HG03354 (cell line): ENCODE data around the gene POLR2A.

ENCODE experiments used
- ATAC-seq: cut with Tn5 transposase; IDR thresholded peaks from one replicate; pipeline ENCODE4 v1.9.1; 2021; ENCODE audit warnings: mild to moderate bottlenecking; ENCODE audit not compliant: unreplicated experiment, poor library complexity, severe bottlenecking

The POLR2A gene

GRCh38 chr17:7484067-7484918 is at the start of gene POLR2A:
TSS of gene POLR2A (plus strand) at chr17:7484366.
- ATAC-seq: peak; percentile 65

- peak; percentile 27 for ATAC-seq
Observed at GRCh38 chr17:7435676-7436555, 48.2 kb upstream of the POLR2A start.

- peak; percentile 39 for ATAC-seq
Observed at GRCh38 chr17:7436556-7437368, 47.4 kb upstream of the POLR2A start.

GRCh38 chr17:7437369-7437863 is 46.8 kb upstream of the POLR2A start:
- ATAC-seq: no peak

- no peak for ATAC-seq
Observed at GRCh38 chr17:7437950-7438614, 46.1 kb upstream of the POLR2A start.

- no peak for ATAC-seq
Observed at GRCh38 chr17:7438656-7439460, 45.3 kb upstream of the POLR2A start.

GRCh38 chr17:7439462-7440112 is 44.6 kb upstream of the POLR2A start, which contains the start of gene FGF11:
TSS of gene FGF11 (plus strand) at chr17:7439512. CDS start at chr17:7439621, 109 bp downstream.
- no peak for ATAC-seq

GRCh38 chr17:7440113-7440833 is 43.9 kb upstream of the POLR2A start:
- no peak for ATAC-seq

- no peak for ATAC-seq
Observed at GRCh38 chr17:7440834-7441195, 43.4 kb upstream of the POLR2A start.

GRCh38 chr17:7441266-7441665 is 42.9 kb upstream of the POLR2A start:
- ATAC-seq: no peak

GRCh38 chr17:7442142-7442541 is 42.0 kb upstream of the POLR2A start:
- ATAC-seq: no peak

GRCh38 chr17:7443499-7444485 is 40.4 kb upstream of the POLR2A start:
- no peak for ATAC-seq

- no peak for ATAC-seq
Observed at GRCh38 chr17:7444682-7445618, 39.2 kb upstream of the POLR2A start, which contains the start of gene CHRNB1. TSS of gene CHRNB1 (plus strand) at chr17:7445061. CDS start at chr17:7445128, 67 bp downstream.

- no peak for ATAC-seq
Observed at GRCh38 chr17:7445619-7445968, 38.6 kb upstream of the POLR2A start.

- ATAC-seq: no peak
Observed at GRCh38 chr17:7448461-7448860, 35.7 kb upstream of the POLR2A start.
